ENCODE data around the gene GSG1L.

Gene GSG1L

GRCh38 chr16:27849621-27850020, 213.9 kb downstream of the GSG1L start:
- no peaks in the 10 kb centered on the region for H3K27me3 ChIP-seq (ENCODE audit: control insufficient read depth, insufficient read depth, low read length)
- H3K4me3 ChIP-seq (ENCODE audit: low read depth, low read length): no peak overlapping the region
- no peaks in the 10 kb centered on the region for H3K36me3 ChIP-seq (ENCODE audit: control insufficient read depth, insufficient read depth, low read length)
- no peak overlapping the region for H3K27ac ChIP-seq (ENCODE audit: low read depth, low read length)
- no peak overlapping the region for H3K9ac ChIP-seq (ENCODE audit: low read depth, low read length)
- no peaks in the 10 kb centered on the region for H3K9me3 ChIP-seq (ENCODE audit: control insufficient read depth, insufficient read depth, low read length)
- peaks cover 7% of the 10 kb centered on the region; the same call in 1 of the 2 replicates for H3K4me1 ChIP-seq (ENCODE audit: control insufficient read depth, insufficient read depth, low read length)

GRCh38 chr16:27847030-27847550, 216.4 kb downstream of the GSG1L start:
- Histone ChIP-seq H3K4me3 (ENCODE audit: low read depth, low read length) (no peak overlapping the region), H3K27me3 (ENCODE audit: control insufficient read depth, insufficient read depth, low read length) (no peaks in the 10 kb centered on the region), H3K9me3 (ENCODE audit: control insufficient read depth, insufficient read depth, low read length) (no peaks in the 10 kb centered on the region), H3K36me3 (ENCODE audit: control insufficient read depth, insufficient read depth, low read length) (no peaks in the 10 kb centered on the region), H3K9ac (ENCODE audit: low read depth, low read length) (no peak overlapping the region), H3K27ac (ENCODE audit: low read depth, low read length) (no peak overlapping the region), H3K4me1 (ENCODE audit: control insufficient read depth, insufficient read depth, low read length) (peaks cover 7% of the 10 kb centered on the region; the same call in 1 of the 2 replicates)

- Histone ChIP-seq H3K27ac (ENCODE audit: low read depth, low read length) (no peak overlapping the region), H3K9me3 (ENCODE audit: control insufficient read depth, insufficient read depth, low read length) (no peaks in the 10 kb centered on the region), H3K36me3 (ENCODE audit: control insufficient read depth, insufficient read depth, low read length) (no peaks in the 10 kb centered on the region), H3K27me3 (ENCODE audit: control insufficient read depth, insufficient read depth, low read length) (no peaks in the 10 kb centered on the region), H3K9ac (ENCODE audit: low read depth, low read length) (no peak overlapping the region), H3K4me1 (ENCODE audit: control insufficient read depth, insufficient read depth, low read length) (0 out of 2 replicates have a peak, but pooled peaks cover 3% of the 10 kb centered on the region), H3K4me3 (ENCODE audit: low read depth, low read length) (no peak overlapping the region)
These were observed 218.7 kb downstream of the GSG1L start for GRCh38 chr16:27844826-27845225.

- no peak overlapping the region for H3K9ac ChIP-seq (ENCODE audit: low read depth, low read length)
- 0 out of 2 replicates have a peak, but pooled peaks cover 3% of the 10 kb centered on the region for H3K4me1 ChIP-seq (ENCODE audit: control insufficient read depth, insufficient read depth, low read length)
- no peaks in the 10 kb centered on the region for H3K27me3 ChIP-seq (ENCODE audit: control insufficient read depth, insufficient read depth, low read length)
- H3K9me3 ChIP-seq (ENCODE audit: control insufficient read depth, insufficient read depth, low read length): no peaks in the 10 kb centered on the region
- H3K4me3 ChIP-seq (ENCODE audit: low read depth, low read length): no peak overlapping the region
- H3K27ac ChIP-seq (ENCODE audit: low read depth, low read length): no peak overlapping the region
- H3K36me3 ChIP-seq (ENCODE audit: control insufficient read depth, insufficient read depth, low read length): no peaks in the 10 kb centered on the region
These were observed 219.7 kb downstream of the GSG1L start for GRCh38 chr16:27843800-27844199.

- no peaks in the 10 kb centered on the region for H3K9me3 ChIP-seq (ENCODE audit: control insufficient read depth, insufficient read depth, low read length)
- H3K4me3 ChIP-seq (ENCODE audit: low read depth, low read length): no peak overlapping the region
- H3K4me1 ChIP-seq (ENCODE audit: control insufficient read depth, insufficient read depth, low read length): 0 out of 2 replicates have a peak, but pooled peaks cover 3% of the 10 kb centered on the region
- no peak overlapping the region for H3K27ac ChIP-seq (ENCODE audit: low read depth, low read length)
- H3K9ac ChIP-seq (ENCODE audit: low read depth, low read length): no peak overlapping the region
- no peaks in the 10 kb centered on the region for H3K36me3 ChIP-seq (ENCODE audit: control insufficient read depth, insufficient read depth, low read length)
- H3K27me3 ChIP-seq (ENCODE audit: control insufficient read depth, insufficient read depth, low read length): no peaks in the 10 kb centered on the region
These were observed 221.6 kb downstream of the GSG1L start for GRCh38 chr16:27841911-27842310.

GRCh38 chr16:27841061-27841801, 222.3 kb downstream of the GSG1L start:
- 0 out of 2 replicates have a peak, but pooled peaks cover 3% of the 10 kb centered on the region for H3K4me1 ChIP-seq (ENCODE audit: control insufficient read depth, insufficient read depth, low read length)
- H3K9ac ChIP-seq (ENCODE audit: low read depth, low read length): no peak overlapping the region
- H3K27ac ChIP-seq (ENCODE audit: low read depth, low read length): no peak overlapping the region
- H3K4me3 ChIP-seq (ENCODE audit: low read depth, low read length): no peak overlapping the region
- H3K9me3 ChIP-seq (ENCODE audit: control insufficient read depth, insufficient read depth, low read length): no peaks in the 10 kb centered on the region
- no peaks in the 10 kb centered on the region for H3K36me3 ChIP-seq (ENCODE audit: control insufficient read depth, insufficient read depth, low read length)
- H3K27me3 ChIP-seq (ENCODE audit: control insufficient read depth, insufficient read depth, low read length): no peaks in the 10 kb centered on the region

- Histone ChIP-seq H3K27me3 (ENCODE audit: control insufficient read depth, insufficient read depth, low read length) (no peaks in the 10 kb centered on the region), H3K9me3 (ENCODE audit: control insufficient read depth, insufficient read depth, low read length) (no peaks in the 10 kb centered on the region), H3K9ac (ENCODE audit: low read depth, low read length) (no peak overlapping the region), H3K36me3 (ENCODE audit: control insufficient read depth, insufficient read depth, low read length) (no peaks in the 10 kb centered on the region), H3K27ac (ENCODE audit: low read depth, low read length) (no peak overlapping the region), H3K4me1 (ENCODE audit: control insufficient read depth, insufficient read depth, low read length) (0 out of 2 replicates have a peak, but pooled peaks cover 3% of the 10 kb centered on the region), H3K4me3 (ENCODE audit: low read depth, low read length) (no peak overlapping the region)
These were observed 223.0 kb downstream of the GSG1L start for GRCh38 chr16:27840311-27841060.

GRCh38 chr16:27839419-27839818, 224.1 kb downstream of the GSG1L start:
- H3K27ac ChIP-seq (ENCODE audit: low read depth, low read length): no peak overlapping the region

GRCh38 chr16:27838536-27839175, 224.9 kb downstream of the GSG1L start:
- H3K4me3 ChIP-seq (ENCODE audit: low read depth, low read length): no peak overlapping the region
- H3K4me1 ChIP-seq (ENCODE audit: control insufficient read depth, insufficient read depth, low read length): no peaks in the 10 kb centered on the region
- no peak overlapping the region for H3K27ac ChIP-seq (ENCODE audit: low read depth, low read length)
- H3K9ac ChIP-seq (ENCODE audit: low read depth, low read length): no peak overlapping the region
- 0 out of 2 replicates have a peak, but pooled peaks cover 4% of the 10 kb centered on the region for H3K27me3 ChIP-seq (ENCODE audit: control insufficient read depth, insufficient read depth, low read length)
- H3K9me3 ChIP-seq (ENCODE audit: control insufficient read depth, insufficient read depth, low read length): no peaks in the 10 kb centered on the region
- no peaks in the 10 kb centered on the region for H3K36me3 ChIP-seq (ENCODE audit: control insufficient read depth, insufficient read depth, low read length)

More at GRCh38 chr16:27839419-27839818, 224.1 kb downstream of the GSG1L start:
- H3K36me3 ChIP-seq (ENCODE audit: control insufficient read depth, insufficient read depth, low read length): no peaks in the 10 kb centered on the region
- no peak overlapping the region for H3K9ac ChIP-seq (ENCODE audit: low read depth, low read length)
- no peak overlapping the region for H3K4me3 ChIP-seq (ENCODE audit: low read depth, low read length)
- no peaks in the 10 kb centered on the region for H3K9me3 ChIP-seq (ENCODE audit: control insufficient read depth, insufficient read depth, low read length)
- 0 out of 2 replicates have a peak, but pooled peaks cover 4% of the 10 kb centered on the region for H3K27me3 ChIP-seq (ENCODE audit: control insufficient read depth, insufficient read depth, low read length)
- H3K4me1 ChIP-seq (ENCODE audit: control insufficient read depth, insufficient read depth, low read length): 0 out of 2 replicates have a peak, but pooled peaks cover 3% of the 10 kb centered on the region

GRCh38 chr16:27829975-27830374, 233.5 kb downstream of the GSG1L start:
- Histone ChIP-seq H3K9ac (ENCODE audit: low read depth, low read length) (no peak overlapping the region), H3K27me3 (ENCODE audit: control insufficient read depth, insufficient read depth, low read length) (0 out of 2 replicates have a peak, but pooled peaks cover 4% of the 10 kb centered on the region), H3K9me3 (ENCODE audit: control insufficient read depth, insufficient read depth, low read length) (peaks cover 10% of the 10 kb centered on the region; the same call in 1 of the 2 replicates), H3K4me1 (ENCODE audit: control insufficient read depth, insufficient read depth, low read length) (no peaks in the 10 kb centered on the region), H3K4me3 (ENCODE audit: low read depth, low read length) (no peak overlapping the region), H3K36me3 (ENCODE audit: control insufficient read depth, insufficient read depth, low read length) (no peaks in the 10 kb centered on the region), H3K27ac (ENCODE audit: low read depth, low read length) (no peak overlapping the region)

Measured in HUES48 (cell line).